Inferior parietal cortex (tissue), 1 donor: ENCODE data around the gene C19orf38.

ENCODE experiments used
- DNase-seq: peaks from one replicate; pipeline ENCODE4 v3.0.0-alpha.2; 2016; ENCODE audit errors: extremely low spot score

The C19orf38 gene

GRCh38 chr19:10911579-10912363, 63.6 kb downstream of the C19orf38 start:
- no peak for DNase-seq

- no peak for DNase-seq
Measured at GRCh38 chr19:10912619-10913018, 64.4 kb downstream of the C19orf38 start.

GRCh38 chr19:10913716-10914340, 65.6 kb downstream of the C19orf38 start:
- DNase-seq, result no peak

DNA sequence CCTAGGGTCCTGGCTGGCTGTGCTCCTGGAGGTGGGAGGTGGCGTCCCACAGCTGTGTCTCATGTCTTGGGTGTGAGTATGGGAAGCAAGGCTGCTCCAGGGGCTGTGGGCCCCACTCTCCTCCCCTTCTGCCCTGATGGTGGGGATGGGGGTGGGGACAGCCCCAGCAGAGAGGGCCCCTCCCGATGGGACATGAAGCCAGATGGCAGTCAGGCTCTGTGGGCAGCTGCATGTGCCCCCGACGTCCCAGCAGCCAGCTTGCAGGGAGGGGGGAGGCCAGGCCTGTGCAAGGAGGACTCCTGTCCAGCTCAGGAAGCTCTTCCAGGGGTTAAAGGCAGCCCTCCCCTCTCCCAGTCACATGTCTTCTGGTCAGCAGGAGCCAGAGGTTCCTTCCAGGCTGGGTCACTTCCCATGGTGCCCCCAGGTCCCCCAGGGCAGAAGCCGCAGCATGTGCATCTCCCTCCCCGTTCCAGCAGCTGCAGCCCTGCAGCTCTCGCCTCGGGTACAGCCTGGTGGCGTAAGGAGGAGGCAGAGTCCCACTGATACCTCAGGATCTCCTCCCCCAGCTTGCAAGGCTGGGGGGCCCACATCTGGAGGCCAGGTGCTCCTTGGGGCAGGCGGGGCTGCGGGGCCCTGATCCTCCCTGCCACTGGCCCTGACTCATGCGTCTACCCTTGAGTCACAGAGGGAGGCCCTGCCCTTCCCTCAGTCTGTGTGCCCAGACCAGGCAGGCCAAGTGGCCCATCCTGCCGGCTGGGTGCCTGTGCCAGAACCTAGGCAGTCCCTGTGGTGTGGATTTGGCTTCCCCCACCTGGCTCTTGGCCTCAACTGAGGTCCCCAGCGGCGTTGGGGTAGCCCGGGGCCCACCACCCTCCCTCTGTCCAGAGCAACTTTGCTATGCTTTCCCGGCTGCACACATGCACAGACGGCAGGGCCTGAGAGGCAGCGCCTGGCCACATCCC, 67.2 kb downstream of the C19orf38 start:
- no peak for DNase-seq

- no peak for DNase-seq
Measured at GRCh38 chr19:10916602-10917001, 68.4 kb downstream of the C19orf38 start.

GRCh38 chr19:10918359-10918758, 70.1 kb downstream of the C19orf38 start:
- DNase-seq, result no peak
